Stomach (tissue), 4 donors: ENCODE measurements around the gene MLH3.

Experiments used
- EP300 ChIP-seq: sonication (generic); formaldehyde crosslinking; IDR thresholded peaks from one replicate; pipeline ENCODE4 v1.6.1; 2017; ENCODE audit warnings: antibody characterized with exemption
- POLR2AphosphoS5 ChIP-seq, 3 donors: sonication (generic); formaldehyde crosslinking; IDR thresholded peaks; one replicate each; pipeline ENCODE4 v1.6.1; 2016; ENCODE audit warnings: antibody characterized with exemption in 3 of 3

GRCh38 chr14:75095690-75096089, 44.4 kb upstream of the MLH3 start:
- TF ChIP-seq POLR2AphosphoS5 (IDR thresholded peaks at IDR 0.05) (no peak), EP300 (no peak)
